NCI-H2196 treated with DMSO at 0.1 percent for 48 hours (cell line): ENCODE data around the gene RBM47.
"Not testable (repeated sequence)": the region's sequence is repeated elsewhere in the genome, so short reads cannot be mapped to it uniquely, and the experiment has no call there.

ENCODE experiments used
- DNase-seq: peaks from one replicate; lab custom pipeline; 2025; ENCODE audit not compliant: unreplicated experiment; lab: John Stamatoyannopoulos, UW

RBM47 gene

DNA sequence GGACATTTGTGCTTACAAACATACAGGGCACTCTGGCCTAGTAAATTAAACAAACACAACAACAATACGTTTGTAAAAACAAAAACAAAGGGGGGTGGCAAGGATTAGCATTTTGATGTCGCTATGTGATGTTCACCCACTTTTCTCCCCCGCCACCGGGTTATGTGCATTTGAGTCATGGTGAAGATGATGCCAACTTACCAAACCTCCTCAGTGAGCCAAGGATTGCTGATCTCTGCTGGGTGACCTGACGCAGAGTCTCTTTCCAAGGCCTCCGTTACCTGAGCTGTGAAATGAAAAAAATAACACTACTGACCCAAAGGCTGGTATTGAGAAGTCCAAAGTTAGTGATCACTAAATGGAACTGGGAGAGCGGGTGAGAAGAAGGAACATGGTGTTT, 85.4 kb downstream of the RBM47 start:
- no peak for DNase-seq

DNA sequence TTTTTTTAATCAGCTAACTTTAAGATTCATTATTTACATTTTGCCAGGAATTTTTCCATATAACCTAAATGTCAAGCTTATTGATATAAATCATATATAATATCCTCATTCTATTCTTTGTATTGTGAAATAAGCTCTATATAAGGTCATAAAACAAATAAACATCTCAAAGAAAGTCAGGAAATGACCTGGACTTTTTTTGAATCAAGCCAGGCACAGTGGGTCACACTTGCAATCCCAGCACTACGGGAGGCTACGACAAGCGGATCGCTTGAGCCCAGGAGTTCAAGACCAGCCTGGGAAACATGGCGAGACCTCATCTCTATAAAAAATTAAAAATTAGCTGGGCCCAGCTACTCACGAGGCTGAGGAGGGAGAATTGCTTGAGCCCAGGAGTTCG, 88.9 kb downstream of the RBM47 start:
- no peak for DNase-seq

DNA sequence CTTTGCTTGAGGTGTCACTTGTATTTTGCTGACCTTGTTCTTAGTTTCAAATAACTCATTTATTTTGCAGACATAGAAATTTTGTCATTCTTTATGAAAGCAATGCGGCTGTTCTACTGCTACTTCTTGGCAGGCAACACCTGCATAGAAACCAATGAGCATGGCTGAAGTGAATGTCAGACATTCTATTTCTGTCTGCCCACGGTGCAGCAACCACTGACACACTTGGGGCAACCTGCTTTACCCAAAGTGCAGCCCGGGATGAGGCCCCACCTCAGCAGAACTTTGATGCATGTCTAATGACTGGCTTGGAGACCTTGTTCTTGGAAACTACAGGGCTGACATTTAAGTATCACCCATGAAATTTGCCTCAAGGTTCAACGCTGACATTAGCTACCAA, 93.6 kb downstream of the RBM47 start:
- DNase-seq = no peak

DNA sequence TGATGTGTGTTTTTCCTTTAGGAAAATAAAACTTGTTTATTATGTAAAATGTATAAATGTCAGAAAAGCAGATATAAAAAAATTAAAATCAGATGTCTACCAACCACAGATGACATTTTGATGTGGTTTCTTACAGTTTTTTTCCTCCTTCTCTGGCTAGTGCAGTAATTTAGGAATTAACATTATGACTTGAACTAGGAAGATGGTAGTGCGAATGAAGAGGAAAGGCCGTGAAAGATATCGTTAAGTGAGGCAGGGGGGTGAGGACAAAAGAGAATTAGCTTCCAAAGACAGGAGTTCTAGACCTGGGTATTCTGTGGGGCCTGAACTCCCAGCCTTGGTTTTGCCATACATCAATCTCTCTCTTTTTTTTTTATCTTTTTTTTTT, 98.0 kb downstream of the RBM47 start:
- no peak for DNase-seq

DNA sequence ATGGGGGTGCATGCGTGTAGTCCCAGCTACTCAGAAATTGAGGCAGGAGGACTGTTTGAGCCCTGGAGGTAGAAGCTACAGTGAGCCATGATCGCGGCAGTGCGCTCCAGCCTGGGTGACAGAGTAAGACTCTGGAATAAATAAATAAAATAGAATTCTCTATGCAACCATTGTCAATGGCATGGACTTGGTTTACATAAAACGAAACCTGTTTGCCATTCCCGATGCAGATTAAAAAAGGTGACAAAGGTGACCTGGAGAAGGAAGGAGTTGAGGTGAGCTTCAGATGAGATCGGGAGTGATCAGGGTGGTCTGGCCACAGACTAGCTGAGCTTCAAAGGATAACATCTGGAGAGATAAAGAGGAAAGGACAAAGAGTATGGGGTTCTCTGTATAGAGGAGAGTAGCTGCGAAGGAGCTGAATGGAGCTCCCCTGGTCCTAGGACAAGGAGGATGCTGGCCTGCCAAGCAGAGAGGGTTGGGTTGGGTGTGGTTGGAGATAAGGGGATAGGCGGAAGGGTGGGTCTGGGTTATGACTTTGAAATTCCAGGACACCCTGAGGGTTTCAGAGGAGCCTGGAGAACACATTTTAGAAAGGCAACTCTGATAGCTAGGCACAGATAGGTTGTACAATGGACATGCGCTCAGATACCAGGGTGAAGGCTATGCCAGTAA, 98.6 kb downstream of the RBM47 start:
- DNase-seq = no peak

DNA sequence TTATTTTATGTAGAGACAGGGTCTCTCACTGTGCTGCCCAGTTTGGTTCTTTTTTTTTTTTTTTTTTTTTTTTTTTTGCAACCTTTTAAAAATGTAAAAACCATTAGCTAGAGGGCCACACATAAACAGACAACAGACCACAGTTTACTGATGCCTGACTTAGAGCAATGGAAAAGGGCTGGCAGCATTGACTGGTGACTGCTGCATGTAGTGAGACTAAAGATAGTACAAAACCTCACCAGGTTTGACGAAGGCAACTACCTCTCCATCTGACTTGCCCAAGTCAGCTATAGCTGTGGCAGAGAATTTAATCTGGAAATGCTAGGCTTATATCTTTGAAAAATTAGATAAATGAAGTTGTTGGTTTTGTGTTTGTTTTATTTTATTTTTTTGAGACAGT, 102.9 kb downstream of the RBM47 start:
- DNase-seq = no peak

DNA sequence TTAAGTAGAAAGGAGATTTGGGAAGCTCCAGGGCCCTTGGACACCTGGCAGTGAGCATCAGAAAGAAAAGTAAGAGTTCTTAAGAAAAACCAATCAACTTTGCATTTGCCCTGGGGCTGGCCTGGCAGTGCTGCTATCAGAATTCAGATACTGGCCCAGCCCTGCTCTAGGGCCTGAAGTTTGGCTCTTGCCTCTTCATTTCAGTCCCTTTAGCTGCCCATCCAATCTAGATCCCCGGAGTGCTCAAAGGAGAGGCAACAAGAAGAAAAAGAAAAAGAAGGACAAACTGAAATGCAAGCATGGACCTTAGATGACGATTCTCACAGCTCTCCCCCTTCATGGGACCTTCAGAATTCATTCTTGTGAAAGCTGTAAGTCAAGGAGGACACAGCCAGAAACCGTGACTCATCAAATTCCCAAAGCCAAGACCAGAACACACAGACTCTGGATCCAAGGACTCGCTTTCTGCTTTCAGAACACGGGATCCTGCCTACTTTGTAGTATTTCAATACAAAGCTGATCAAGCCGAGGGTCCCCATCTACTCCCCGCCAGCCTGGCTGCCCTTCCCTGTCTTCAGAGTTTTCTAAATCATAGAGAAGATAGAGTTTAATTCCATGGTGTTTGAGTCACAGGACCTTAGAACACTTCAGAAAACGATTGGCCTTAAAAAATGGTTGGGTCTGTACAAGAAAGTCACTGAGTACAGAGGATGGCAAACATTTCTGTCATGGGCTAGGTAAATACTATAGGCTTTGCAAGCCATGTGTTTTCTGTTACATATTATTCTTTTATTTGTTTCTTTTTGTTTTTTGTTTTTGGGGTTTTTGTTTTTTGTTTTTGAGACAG, 103.7 kb downstream of the RBM47 start:
- no peak for DNase-seq

DNA sequence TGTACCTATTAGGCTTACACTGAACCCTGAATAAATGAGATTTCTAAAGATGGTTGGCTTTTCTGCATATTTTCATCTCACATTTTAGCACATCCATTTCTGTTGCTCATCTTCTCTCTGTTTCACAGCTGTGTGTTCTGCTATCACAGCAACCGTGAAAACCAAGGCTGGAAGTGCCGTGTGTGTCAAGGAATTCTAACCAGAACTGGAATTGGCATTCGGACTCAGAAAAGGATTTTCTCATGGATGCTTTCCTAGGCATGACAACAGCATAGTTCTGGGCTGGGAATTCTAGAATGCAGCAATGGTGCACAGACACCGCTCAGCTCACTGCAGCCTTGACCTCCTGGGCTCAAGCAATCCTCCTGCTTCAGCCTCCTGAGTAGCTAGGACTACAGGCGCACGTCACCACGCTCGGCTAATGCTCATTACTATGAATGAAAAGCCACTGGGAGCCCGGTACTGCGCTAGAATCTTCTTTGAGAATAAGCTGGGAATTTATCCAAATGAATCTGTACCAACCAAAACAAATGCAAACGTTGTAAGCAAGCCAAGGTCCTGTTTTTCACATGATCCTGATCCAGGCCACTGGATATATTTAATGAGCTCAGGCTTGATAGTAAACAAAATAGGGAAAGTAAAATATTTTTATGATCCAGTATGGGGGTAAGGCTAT, 105.2 kb downstream of the RBM47 start:
- DNase-seq = no peak

DNA sequence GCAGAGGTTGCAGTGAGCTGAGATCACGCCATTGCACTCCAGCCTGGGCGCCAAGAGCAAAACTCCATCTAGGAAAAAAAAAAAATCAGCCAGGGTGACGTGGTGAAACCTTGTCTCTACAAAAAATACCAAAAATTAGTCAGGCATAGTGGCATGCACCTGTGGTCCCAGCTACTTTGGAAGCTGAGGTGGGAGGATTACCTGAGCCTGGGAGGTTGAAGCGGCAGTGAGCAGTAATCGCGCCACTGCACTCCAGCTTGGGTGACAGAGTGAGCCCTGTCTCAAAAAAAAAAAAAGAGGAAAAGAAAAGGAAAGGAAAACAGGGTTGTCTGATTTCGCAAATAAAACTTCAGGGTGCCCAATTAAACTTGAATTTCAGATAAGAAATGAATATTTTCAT, 106.1 kb downstream of the RBM47 start:
- no peak for DNase-seq

DNA sequence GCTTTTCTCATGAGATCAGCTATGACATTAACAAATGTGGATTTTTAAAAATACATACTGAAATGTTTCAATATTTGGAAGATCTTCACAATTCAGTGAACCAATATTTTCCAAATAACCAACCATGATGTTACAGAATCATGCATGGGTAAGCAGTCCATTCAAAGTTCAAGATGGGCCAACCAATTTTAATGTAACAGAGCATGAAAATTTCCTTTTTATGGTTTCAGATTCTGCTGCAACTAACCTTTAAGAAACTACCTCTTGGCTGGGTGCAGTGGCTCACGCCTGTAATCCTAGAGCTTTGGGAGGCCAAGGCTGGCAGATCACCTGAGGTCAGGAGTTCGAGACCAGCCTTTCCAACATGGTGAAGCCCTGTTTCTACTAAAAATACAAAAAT, 107.7 kb downstream of the RBM47 start:
- DNase-seq = no peak

DNA sequence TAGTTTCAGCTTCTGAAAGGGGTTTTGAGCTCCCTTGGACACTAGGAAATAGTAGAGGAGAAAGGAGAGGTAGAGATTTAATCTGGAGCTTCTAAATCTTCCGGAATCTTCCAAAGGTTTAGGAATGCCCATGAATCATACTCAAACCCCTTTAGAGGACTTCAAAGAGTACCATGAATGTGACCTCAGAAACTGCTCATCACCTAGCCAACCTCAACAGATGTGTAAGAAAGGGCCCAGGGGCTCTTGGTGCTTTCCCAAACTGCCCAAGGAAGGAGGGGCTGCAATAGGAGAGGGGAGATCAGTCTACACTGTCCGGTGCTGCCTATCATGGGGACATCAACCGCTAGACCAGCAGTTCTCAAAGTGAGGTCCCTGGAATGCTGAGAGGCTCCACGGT, 109.1 kb downstream of the RBM47 start:
- no peak for DNase-seq

DNA sequence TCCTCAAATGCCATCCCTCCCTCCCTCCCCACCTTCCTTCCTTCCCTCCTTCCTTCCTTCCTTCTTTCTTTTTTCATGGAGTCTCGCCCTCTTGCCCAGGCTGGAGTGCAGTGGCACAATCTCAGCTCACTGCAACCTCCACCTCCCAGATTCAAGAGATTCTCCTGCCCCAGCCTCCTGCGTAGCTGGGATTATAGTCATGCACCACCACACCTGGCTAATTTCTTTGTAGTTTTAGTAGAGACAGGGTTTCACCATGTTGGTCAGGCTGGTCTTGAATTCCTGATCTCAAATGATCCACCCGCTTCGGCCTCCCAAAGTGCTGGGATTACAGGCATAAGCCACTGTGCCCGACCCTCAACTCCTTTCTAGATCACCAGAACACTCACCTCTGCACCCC, 112.6 kb downstream of the RBM47 start:
- not testable (repeated sequence) for DNase-seq

DNA sequence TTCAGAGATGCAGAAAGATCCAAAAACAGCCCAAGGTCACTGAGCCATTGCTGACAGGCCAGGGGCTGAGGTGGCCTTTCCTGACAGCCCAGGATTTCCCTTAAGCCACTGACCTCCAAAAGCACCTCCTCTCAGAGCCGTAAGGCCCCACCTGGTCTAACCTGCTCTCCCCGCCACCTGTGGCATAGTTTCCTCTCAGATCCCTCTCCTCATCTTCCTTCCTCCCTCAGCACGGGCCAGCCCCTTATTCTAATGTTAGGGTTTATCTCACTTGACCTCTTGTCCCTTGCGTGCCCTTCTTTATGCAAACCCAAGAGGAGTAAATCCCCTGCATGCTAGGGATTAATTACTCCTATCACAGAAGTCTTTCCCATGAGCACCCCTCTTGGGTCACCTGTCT, 113.0 kb downstream of the RBM47 start:
- DNase-seq = no peak

DNA sequence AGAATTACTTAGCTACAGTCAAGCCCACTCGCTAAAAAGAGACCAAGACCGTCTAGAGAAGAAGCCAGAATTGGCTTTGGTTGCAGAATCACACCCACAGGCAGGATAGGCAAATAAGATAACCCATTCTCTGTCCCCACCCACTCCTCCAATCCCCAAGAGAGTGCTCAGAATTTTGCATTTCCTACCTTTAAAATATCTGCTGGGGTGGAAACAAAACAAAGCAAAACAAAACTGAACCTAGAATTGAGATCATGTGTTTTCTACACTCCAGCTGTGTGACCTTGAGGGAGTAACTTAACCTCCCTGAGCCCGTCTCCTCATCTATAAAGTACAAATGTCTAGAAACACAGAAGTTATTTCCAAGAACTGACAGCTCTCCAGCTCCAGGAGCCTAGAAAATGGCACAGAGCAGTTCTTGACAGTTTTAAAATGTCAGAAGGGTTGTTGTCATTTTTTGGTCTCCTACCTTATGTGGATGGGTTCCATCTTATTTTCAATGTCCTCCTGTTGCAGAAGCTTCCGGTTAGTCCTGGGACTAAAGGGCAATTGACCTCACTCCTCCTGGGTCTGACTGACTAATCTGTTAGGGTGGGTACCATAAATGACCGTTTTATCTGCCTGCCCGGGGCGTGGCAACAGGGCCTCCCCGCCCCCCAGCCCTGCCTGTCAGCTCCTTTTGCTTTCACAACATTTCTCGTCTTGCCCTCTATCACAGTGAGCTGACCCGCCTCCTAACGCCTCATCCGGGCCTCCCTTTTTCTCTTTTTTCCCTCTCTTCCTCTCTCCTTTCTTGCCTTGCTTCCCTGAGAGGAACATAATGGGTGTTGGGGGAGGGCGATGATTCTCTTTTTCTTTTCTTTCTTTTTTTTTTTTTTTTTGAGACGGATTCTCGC, 114.0 kb downstream of the RBM47 start:
- no peak for DNase-seq

DNA sequence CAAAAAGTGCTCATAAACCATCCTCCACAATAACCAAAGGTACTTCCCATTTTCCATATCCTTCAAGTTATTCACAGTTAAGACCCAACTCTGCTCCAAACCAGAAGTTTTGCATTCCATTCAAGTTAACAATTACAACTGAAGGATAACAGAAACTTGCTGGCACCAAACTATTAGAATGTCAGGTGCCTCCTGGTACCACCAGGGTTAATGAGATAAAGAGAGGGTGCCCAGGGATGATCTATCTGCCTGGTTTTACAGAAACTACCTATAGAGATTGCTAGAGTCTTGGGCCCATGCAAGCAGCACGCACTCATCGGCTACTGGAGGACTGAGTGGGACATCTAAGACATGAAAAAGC, 114.6 kb downstream of the RBM47 start:
- no peak for DNase-seq

DNA sequence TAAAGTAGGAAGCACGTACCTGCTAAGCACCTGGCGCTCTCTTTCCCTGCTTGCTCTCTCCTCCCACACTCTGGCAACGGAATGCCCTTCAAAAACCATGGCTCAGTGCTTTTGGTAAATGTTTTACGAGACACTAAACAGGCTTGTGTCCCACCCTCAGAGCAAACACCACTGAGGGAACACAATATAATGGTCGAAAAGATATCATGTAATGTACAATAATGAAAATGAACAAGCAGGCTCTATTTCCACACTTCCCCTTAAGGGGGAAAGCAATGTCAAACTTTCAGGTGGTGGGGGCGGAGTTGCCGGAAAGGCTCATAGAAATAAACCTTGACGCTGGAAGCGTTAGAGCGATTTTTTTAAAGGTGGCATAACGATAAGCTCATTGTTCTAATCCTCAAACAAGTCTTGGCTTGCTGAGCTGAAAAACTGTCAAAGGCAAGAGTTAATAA, 115.1 kb downstream of the RBM47 start:
- peak; percentile 31 for DNase-seq

DNA sequence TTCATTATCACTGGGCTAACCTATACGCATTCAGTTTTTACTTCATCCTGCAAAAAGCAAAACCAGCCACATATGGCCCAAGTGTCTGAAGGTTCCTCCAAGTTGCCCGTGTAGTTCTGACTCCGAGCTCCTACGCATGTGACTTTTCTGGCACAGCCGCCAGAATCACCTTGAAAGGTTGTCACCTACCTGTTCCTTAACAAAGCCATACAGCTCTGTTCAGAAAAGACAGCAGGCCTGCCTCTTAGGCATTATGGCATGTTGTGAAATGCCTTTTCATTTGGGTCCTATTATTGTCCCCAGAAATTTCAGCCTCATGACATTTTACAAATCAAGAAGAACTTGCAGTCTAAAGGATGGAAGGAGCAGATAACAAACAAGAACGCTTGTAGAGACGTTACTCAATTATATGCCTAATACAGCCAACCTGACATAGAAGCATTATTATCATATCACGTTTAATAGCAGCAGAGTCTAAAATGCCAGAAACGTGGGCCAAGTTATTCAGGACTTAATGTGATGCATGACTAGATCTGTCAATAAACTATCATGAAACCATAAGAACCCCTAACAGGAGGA, 118.5 kb downstream of the RBM47 start:
- no peak for DNase-seq

DNA sequence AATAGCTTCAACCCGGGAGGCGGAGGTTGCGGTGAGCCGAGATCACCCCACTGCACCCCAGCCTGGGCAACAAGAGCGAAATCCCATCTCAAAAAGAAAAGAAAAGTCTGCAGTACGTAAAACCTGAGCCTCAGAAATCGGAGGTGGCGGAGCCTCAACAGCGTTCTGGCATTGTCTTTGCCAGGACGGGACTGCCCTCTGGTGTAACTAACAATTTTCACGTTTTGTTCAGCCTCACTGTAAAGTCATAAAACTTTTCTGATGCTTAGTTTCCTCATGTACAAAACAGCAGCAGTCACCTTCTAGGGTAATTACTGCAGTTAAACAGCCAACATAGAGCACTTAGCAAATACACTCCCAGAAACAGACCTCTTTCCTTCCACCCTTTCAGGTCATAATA, 121.7 kb downstream of the RBM47 start:
- DNase-seq = no peak

DNA sequence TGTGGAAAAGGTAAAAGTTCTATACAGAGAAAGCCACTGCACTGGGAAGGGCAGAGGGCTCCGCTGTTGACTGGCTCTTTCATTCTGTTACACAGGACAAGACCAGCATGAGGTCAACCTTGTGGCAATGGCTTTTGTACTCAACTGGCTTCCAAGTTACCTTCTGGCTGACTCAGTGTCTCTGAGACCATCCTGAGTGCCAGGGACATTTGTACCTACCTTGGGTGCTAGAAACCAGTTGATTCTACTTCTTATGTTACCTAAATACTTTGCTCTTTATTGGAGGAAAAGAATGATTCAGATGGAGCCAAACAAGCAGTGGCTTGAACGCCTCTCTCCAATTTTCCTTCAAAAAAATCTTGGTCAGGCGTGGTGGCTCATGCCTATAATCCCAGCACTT, 123.2 kb downstream of the RBM47 start:
- no peak for DNase-seq

DNA sequence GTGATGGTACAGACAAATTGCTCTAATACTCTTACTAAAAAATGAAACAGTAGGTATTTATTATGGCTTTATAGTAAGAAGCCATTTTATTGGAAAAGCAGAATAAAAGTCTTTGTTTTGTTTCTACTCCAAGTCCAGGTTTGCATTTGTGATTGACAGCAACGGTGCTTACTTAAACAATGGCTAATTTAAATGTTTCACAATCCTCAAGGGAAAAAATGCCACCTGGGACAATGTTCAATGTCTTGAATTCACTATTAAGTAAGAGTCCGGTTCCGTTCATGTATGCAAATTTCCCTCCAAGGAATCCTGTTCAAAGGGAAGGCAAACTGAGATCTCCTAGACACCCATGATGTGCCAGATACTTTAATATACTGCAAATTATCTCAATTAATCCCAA, 123.6 kb downstream of the RBM47 start:
- no peak for DNase-seq

DNA sequence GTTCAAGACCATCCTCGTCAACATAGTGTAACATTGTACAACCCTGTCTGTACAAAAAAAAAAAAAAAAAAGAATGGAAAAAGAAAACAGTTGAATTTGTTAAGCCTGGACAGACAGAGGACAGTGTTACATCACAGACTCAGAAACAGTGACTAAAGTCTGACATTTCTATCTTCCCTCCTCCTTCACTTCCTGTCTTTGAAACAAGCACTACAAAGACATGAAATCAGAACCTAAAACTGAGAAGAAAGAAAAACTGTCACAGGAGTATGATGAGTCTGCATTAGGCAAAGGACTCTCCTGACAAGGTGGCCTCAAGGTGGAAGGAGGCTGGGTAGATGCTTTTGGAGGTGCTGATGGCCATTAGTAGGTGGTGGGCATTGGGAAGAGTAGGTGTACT, 126.7 kb downstream of the RBM47 start:
- DNase-seq = no peak
